ENCODE data around the gene DGKE.

DGKE gene

DNA sequence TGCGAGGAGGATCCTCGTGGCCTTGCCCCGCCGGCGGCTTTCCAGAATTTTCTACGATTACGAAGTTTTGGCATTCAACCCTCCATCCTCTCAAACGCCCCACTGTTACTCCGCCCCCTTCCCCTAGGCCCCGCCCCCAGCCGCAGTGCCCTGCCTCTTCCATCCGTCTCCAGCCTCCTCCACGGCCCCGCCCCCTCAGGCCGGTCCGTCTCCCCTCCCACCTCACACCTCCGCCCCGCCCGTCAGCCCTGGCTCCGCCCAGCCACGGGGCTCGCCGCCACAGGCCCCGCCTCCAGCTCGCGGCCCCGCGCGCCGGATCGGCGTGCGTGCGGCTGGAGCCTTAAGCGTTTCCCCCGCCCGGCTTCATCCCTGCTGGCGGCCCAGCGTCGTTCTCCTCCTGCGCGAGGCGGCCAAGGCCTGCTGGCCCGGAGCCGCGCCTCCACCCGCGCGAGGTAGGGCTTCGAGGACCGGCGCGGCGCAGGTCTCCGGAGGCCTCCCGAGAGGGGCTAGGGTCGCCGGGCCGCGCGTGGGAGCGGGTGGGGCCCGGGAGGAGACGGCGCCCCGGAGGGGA is at the start of gene DGKE, which contains the start of gene C17orf67:
TSS of gene DGKE (plus strand) at position 343 of the 571 bp plus-strand sequence. CDS start 645 bp downstream, outside the sequence.
TSS of gene C17orf67 (minus strand) at position 112 of the 571 bp plus-strand sequence. CDS start 18,110 bp downstream, outside the sequence.
- DNase-seq (ENCODE audit: low read depth in 2 of 2) = peak; percentile 98 to 99

- no peak for DNase-seq (ENCODE audit: low read depth in 2 of 2)
These were observed 48.5 kb upstream of the DGKE start for GRCh38 chr17:56785405-56785804.

GRCh38 chr17:56785997-56786680 is 47.8 kb upstream of the DGKE start:
- no peak for DNase-seq (ENCODE audit: low read depth in 2 of 2)

DNA sequence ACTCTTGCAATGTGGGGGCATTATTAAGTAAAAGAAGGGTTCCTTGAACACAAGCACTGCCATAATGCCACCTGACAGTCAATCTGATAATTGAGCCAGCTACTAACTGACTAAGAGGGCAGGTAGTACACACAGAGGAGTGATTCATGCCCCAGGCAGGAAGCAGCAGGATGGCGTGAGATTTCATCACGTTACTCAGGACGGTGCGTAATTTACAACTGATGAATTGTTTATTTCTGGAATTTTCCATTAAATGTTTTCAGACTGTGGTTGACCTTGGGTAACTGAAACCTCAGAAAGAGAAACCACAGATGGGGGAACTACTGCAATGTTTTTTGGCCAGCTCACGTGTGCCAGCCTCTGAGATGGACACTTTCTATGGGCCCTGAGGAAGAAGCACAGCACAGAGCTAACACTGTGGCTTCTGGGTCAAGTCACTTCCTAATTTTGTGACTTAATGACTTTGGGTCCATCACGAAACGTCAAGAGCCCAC is 46.9 kb upstream of the DGKE start:
- DNase-seq (ENCODE audit: low read depth in 2 of 2) = peak; percentile 11 to 42

GRCh38 chr17:56792267-56792666 is 41.7 kb upstream of the DGKE start:
- no peak for DNase-seq (ENCODE audit: low read depth in 2 of 2)

DNA sequence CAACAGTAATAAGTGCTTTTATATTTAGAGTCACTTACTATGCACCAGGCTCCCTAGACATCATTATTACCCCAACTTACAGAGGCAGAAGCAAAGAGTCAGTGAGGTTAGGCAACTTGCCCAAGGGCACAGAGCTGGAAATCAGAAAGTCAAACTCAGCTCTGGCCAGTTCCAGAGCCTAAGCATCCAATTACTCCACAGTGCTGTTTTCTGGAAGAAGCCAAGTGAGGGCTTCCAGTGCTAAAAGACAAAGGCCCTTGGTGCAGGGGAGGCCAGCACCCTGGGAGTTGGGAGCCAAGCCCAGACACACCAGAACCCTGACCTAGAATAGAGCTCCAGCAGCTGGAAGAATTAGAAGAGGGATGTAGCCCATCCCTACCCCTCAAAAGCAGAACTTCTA is 40.4 kb upstream of the DGKE start:
- DNase-seq (ENCODE audit: low read depth in 2 of 2) = no peak

GRCh38 chr17:56793957-56794356 is 40.0 kb upstream of the DGKE start:
- DNase-seq (ENCODE audit: low read depth in 2 of 2) = no peak

- DNase-seq (ENCODE audit: low read depth in 2 of 2) = no peak
These were observed 38.6 kb upstream of the DGKE start for GRCh38 chr17:56795221-56795865.

GRCh38 chr17:56796536-56796935 is 37.4 kb upstream of the DGKE start:
- DNase-seq (ENCODE audit: low read depth in 2 of 2) = no peak

DNA sequence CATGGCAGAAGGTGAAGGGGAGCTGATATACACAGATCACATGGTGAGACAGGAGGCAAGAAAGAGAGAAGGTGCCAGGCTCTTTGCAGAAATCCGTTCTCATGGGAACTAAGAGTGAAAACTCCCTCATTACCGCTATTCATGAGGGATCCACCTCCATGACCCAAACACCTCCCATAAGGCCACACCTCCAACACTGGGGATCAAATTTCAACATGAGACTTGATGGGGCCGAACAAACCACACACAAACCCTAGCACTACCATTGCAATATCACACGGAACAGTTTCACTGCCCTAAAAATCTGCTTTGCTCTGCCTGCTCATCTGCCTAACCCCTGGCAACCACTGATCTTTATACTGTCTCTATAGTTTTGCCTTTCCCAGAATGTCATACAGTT is 35.0 kb upstream of the DGKE start:
- DNase-seq (ENCODE audit: low read depth in 2 of 2) = no peak

DNA sequence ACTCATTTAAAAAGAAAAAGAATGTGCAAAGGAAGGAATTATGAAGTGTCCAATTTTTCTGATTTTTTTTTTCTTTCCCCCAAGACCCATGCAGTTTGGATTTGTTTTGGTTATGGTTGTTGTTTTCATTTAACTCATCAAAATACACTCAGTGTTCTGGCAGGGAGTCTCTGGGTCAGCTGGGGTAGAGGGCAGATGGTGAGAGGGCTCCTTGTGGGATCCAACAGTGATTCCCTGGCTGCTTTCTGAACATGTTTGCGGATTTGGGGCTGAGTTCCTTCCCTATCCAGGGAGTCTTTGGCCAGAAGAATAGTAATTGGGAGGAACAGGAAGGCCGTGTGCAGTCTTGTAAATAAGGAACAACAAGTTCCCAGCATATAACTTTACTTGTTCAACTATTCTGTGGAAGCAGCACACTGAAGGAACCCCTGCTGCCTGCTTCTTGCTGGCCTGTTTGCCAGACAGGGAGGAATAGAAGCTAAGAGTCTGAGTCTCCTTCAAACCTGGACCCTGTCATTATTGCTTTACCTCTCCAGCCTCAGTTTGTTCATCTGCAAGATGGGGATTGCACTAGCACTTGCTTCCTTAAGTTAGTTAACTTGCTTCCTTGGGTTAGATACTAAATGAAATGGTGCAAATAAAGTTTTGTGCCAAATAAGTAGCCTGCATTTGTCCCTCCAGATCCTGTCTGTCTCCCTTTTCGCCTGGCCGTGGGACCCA is 32.3 kb upstream of the DGKE start:
- no peak for DNase-seq (ENCODE audit: low read depth in 2 of 2)

- no peak for DNase-seq (ENCODE audit: low read depth in 2 of 2)
These were observed 30.9 kb upstream of the DGKE start for GRCh38 chr17:56803071-56803470.

- DNase-seq (ENCODE audit: low read depth in 2 of 2) = no peak
These were observed 29.5 kb upstream of the DGKE start for GRCh38 chr17:56804454-56804853.

- DNase-seq (ENCODE audit: low read depth in 2 of 2) = no peak
These were observed 27.0 kb upstream of the DGKE start for GRCh38 chr17:56806949-56807348.

- no peak for DNase-seq (ENCODE audit: low read depth in 2 of 2)
These were observed 26.2 kb upstream of the DGKE start for GRCh38 chr17:56807723-56808122.

DNA sequence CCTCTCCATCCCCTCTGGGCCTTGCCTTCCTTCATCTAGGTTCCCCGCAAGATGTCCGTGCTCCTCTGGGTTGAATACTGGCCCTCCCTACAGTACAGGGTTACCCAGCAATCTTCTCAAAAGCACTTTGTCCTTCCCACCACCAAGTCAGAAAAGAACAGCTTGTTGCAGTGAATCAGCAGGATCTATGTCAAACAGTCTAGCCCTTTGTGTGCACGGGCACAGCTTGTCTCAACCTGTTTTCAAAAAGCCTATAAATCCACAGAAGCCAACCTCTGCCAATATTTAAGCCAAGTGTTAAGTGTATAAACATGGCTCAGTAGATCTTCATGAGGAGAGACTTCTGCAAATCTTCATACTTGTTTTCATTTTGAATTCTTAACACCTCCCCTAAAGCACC is 25.4 kb upstream of the DGKE start:
- DNase-seq (ENCODE audit: low read depth in 2 of 2) = no peak

DNA sequence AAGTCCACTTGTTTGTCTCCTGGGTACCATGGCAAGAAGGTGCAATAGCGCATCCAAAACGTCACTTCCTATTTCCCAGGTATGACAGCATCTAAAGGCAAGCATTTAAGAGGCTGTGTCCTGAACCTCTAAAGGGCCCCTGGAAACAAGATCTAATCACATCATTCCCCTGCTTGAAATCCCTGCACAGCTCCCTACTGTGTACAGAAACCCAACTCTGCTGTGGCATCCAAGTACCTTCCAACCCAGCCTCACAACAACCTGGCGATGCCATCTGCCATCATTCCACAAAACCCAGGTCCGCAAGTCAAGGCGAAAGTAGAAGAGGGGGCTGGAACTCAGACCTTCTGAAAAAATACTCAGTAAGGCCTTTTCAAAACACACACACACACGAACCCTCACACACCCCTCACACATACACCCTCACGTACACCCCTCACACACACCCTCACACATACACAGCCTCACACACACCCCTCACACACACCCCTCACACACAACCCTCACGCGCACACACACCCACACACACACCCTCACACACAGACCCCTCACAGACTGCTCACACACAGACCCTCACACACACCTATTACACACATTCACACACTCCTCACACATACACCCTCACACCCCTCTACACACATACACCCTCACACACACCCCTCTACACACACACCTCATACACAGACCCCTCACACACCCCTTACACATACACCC is 24.7 kb upstream of the DGKE start:
- no peak for DNase-seq (ENCODE audit: low read depth in 2 of 2)

GRCh38 chr17:56809820-56810179 is 24.2 kb upstream of the DGKE start:
- no peak for DNase-seq (ENCODE audit: low read depth in 2 of 2)

DNA sequence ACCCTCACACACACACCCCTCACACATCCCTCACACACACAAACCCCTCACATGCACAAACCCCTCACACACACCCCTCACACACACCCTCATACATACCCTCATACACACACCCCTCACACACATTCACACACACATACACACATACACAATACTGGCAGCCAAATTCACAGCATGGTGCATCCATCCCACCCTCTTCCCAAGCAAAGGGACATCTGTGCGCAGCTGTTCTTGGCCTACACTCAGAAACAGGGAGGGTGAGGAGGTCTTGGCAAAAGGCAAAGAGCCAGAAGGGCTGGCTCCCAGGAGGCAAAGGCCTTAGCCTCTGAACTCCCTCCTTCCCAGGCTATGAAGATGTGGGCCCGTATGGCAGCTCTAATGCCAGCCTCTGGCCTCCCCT is 23.6 kb upstream of the DGKE start:
- no peak for DNase-seq (ENCODE audit: low read depth in 2 of 2)

DNA sequence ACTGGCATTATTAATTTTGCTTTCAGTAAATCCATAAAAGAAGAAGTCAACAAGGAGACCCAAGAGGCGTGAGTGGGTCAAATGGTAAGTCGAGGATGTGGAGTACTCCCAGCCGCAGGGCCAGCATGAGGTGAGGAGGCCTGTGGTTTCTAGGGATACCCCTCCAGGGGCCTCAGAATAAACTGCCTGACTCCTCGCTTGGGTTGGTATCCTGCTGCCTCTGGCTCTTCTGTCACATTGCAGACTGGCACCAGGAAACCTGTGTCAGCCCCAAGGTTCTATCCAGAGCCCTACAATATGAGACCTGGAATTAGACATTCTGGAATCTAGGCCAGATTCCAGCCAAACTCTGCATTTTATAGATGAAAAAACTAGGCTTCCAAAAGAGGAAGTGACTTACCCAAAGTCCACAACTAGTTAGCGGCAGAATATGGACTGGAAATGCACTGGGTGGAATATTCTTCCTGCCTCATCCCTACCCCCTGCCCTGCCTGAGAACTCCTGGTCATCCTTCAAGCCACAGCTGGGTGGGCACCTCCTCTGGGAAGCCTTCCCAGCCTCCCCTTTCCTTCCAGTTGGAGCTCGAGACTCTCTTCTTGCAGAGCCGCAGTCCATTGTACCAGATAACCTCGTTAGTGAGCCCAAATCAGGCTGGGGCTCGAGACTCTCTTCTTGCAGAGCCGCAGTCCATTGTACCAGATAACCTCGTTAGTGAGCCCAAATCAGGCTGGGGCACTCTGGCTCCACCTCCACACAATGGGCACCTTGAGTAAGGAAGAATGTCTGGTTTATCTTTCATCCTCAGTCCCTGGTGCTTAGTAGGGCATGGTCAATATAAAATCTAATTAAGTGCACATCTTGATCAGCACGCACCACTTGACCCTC is 22.8 kb upstream of the DGKE start:
- no peak for DNase-seq (ENCODE audit: low read depth in 2 of 2)

DNA sequence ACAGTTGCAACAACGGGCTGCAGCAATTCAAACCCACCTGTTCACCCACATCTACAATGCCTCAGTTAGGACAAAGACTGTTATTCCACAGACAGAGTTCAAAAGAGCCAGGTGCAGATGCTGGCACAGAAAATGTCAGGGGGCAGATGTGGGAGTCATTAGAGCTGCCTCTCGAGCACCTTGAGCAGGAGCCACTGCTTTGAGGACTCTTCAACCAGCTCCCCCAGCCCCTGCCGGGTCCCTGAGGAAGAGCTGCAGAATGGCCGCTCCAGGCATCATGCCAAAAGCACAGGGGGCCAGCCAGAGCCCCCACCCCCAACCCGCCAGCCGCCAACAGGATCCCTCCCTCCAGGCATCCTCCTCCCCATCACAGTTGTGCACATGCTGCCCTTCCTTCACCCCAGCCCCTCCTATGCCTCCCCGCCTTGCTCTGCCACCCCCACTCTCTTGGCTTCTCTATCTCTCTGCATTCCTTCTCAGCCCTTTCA is 21.0 kb upstream of the DGKE start:
- no peak for DNase-seq (ENCODE audit: low read depth in 2 of 2)

All from stimulated activated CD8-positive, alpha-beta memory T cell treated with anti-CD3 and anti-CD28 coated beads, Interleukin-2, amount 100 ng/mL, for 48 hours (primary cell).